GM12872 (cell line): ENCODE results near the gene AMTN.

ENCODE experiments used
- TF ChIP-seq, protein P1 (sequence below): IDR thresholded peaks from 3 replicates; pipeline ENCODE4 v1.5.1; 2011; ENCODE audit warnings: low read depth, mild to moderate bottlenecking, low read length, moderate library complexity; ENCODE audit not compliant: insufficient read depth

AMTN gene

GRCh38 chr4:70570796-70571195 is 52.4 kb downstream of the AMTN start:
- TF ChIP-seq, protein P1, sequence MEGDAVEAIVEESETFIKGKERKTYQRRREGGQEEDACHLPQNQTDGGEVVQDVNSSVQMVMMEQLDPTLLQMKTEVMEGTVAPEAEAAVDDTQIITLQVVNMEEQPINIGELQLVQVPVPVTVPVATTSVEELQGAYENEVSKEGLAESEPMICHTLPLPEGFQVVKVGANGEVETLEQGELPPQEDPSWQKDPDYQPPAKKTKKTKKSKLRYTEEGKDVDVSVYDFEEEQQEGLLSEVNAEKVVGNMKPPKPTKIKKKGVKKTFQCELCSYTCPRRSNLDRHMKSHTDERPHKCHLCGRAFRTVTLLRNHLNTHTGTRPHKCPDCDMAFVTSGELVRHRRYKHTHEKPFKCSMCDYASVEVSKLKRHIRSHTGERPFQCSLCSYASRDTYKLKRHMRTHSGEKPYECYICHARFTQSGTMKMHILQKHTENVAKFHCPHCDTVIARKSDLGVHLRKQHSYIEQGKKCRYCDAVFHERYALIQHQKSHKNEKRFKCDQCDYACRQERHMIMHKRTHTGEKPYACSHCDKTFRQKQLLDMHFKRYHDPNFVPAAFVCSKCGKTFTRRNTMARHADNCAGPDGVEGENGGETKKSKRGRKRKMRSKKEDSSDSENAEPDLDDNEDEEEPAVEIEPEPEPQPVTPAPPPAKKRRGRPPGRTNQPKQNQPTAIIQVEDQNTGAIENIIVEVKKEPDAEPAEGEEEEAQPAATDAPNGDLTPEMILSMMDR, result no peak

GRCh38 chr4:70571772-70572171 is 53.4 kb downstream of the AMTN start:
- TF ChIP-seq, protein P1, result no peak

GRCh38 chr4:70575964-70576363 is 57.6 kb downstream of the AMTN start:
- TF ChIP-seq, protein P1, result no peak

- TF ChIP-seq, protein P1, result no peak
Observed at GRCh38 chr4:70577220-70577927, 59.0 kb downstream of the AMTN start.

GRCh38 chr4:70581980-70582379 is 63.6 kb downstream of the AMTN start:
- TF ChIP-seq, protein P1, result no peak
